A549 (cell line): ENCODE data around the gene IFIT2. TPM values are rescaled to one million over a fixed set of nuclear protein-coding genes. Genes with fewer than 3 reads are reported as not detected.
"Not testable (repeated sequence)": the region's sequence is repeated elsewhere in the genome, so short reads cannot be mapped to it uniquely, and the experiment has no call there.

Experiments
- ATAC-seq, 2 experiments: fragments of 200-7000 bp in 1 of 2; fragments of >200 bp in 1 of 2; cut with Nextera tagmentation in 1 of 2; cut with Tn5 transposase in 1 of 2; 3 replicates each; pipeline versions ENCODE4 v1.8.0 to v1.9.1; 2018 to 2020; ENCODE audit warnings: mild to moderate bottlenecking in 1 of 2, moderate library complexity in 1 of 2
- CTCF ChIA-PET: fragments of 300-600 bp; sonication (Branson Sonifier 250); formaldehyde crosslinking; extraction: SDS; loops from one replicate; lab custom pipeline; 2021; ENCODE audit warnings: antibody characterized with exemption, inconsistent platforms; lab: Yijun Ruan, JAX
- POLR2A ChIA-PET: fragments of 350-600 bp; formaldehyde crosslinking; extraction: SDS; loops from one replicate; lab custom pipeline; 2021; ENCODE audit warnings: antibody characterized with exemption, inconsistent platforms; lab: Yijun Ruan, JAX
- DNase-seq, 2 experiments: peaks; one replicate each; pipeline versions ENCODE4 v3.0.0 to v3.0.0-alpha.2; 2011 to 2016; ENCODE audit warnings: low read depth in 1 of 2, low spot score in 1 of 2
- FAIRE-seq: peaks from 2 replicates; lab custom pipeline; 2011; peaks lifted over from hg19 to GRCh38; lab: Jason Lieb, UNC
- H3K27ac ChIP-seq, 2 experiments: fragments of >200 bp; sonication (Bioruptor Twin); formaldehyde crosslinking; 3 replicates each; pipeline ENCODE4 v1.5.1; 2016 to 2017
- H3K4me1 ChIP-seq: fragments of >200 bp; sonication (Bioruptor Twin); formaldehyde crosslinking; 3 replicates; pipeline ENCODE4 v1.6.1; 2016
- H3K4me2 ChIP-seq: fragments of >200 bp; sonication (Bioruptor Twin); formaldehyde crosslinking; 3 replicates; pipeline ENCODE4 v1.6.1; 2016
- H3K4me3 ChIP-seq: fragments of >200 bp; sonication (Bioruptor Twin); formaldehyde crosslinking; 3 replicates; pipeline ENCODE4 v1.5.1; 2016
- H3K9me3 ChIP-seq: fragments of >200 bp; sonication (Bioruptor Twin); formaldehyde crosslinking; 3 replicates; pipeline ENCODE4 v1.6.1; 2016
- CBX8 ChIP-seq: fragments of 200-600 bp; sonication (generic); IDR thresholded peaks from 2 replicates; pipeline ENCODE4 v1.6.1; 2016
- CHD2 ChIP-seq: fragments of 150-350 bp; IDR thresholded peaks from 2 replicates; pipeline ENCODE4 v1.6.1; 2014; ENCODE audit warnings: low read length; ENCODE audit not compliant: partially characterized antibody
- E2F6 ChIP-seq: IDR thresholded peaks from 2 replicates; pipeline ENCODE4 v1.6.1; 2012; ENCODE audit warnings: low read depth, borderline replicate concordance
- ELK1 ChIP-seq: fragments of 150-350 bp; IDR thresholded peaks from 2 replicates; pipeline ENCODE4 v1.6.1; 2014; ENCODE audit warnings: low read depth, mild to moderate bottlenecking, low read length
- EP300 ChIP-seq, 2 experiments: fragments of >200 bp; sonication (Bioruptor Twin); formaldehyde crosslinking; IDR thresholded peaks; 2 replicates in 1 of 2; 3 replicates in 1 of 2; pipeline ENCODE4 v1.6.1; 2016 to 2017
- FOSB ChIP-seq: fragments of 250-450 bp; sonication (Bioruptor Pico); IDR thresholded peaks from 2 replicates; pipeline ENCODE4 v1.5.0; 2020; ENCODE audit warnings: mild to moderate bottlenecking, moderate library complexity
- FOSL2 ChIP-seq, 2 experiments: fragments of 450-650 bp in 1 of 2; fragments of >200 bp in 1 of 2; sonication (Bioruptor Twin) in 1 of 2; formaldehyde crosslinking; IDR thresholded peaks; 2 replicates each; pipeline versions ENCODE4 v1.5.0 to v1.6.1; 2016 to 2020; ENCODE audit warnings: mild to moderate bottlenecking in 1 of 2, moderate library complexity in 1 of 2
- JUN ChIP-seq, 2 experiments: fragments of >200 bp; sonication (Bioruptor Twin); formaldehyde crosslinking; IDR thresholded peaks; 2 replicates in 1 of 2; 3 replicates in 1 of 2; pipeline ENCODE4 v1.6.1; 2016 to 2017
- JUNB ChIP-seq: fragments of >200 bp; sonication (Bioruptor Twin); formaldehyde crosslinking; IDR thresholded peaks from 2 replicates; pipeline ENCODE4 v1.6.1; 2016
- MAX ChIP-seq: IDR thresholded peaks from 2 replicates; pipeline ENCODE4 v1.6.1; 2012
- PHF8 ChIP-seq: fragments of 200-600 bp; sonication (generic); IDR thresholded peaks from 2 replicates; pipeline ENCODE4 v1.6.1; 2016; ENCODE audit warnings: low read depth, mild to moderate bottlenecking, antibody characterized with exemption, moderate library complexity, borderline replicate concordance
- RAD21 ChIP-seq, 2 experiments: fragments of >200 bp in 1 of 2; sonication (Bioruptor Twin) in 1 of 2; formaldehyde crosslinking in 1 of 2; IDR thresholded peaks in 1 of 2; conservative IDR thresholded peaks in 1 of 2; 2 replicates in 1 of 2; 3 replicates in 1 of 2; pipeline ENCODE4 v1.6.1; 2012 to 2018; ENCODE audit warnings: inconsistent platforms in 1 of 2
- RARB ChIP-seq: fragments of 250-450 bp; sonication (Bioruptor Pico); IDR thresholded peaks from 2 replicates; pipeline ENCODE4 v1.8.0; 2021; ENCODE audit warnings: mild to moderate bottlenecking, moderate library complexity
- REST ChIP-seq: fragments of 200-600 bp; sonication (generic); IDR thresholded peaks from 2 replicates; pipeline ENCODE4 v1.6.1; 2016; ENCODE audit warnings: antibody characterized with exemption, mild to moderate bottlenecking, moderate library complexity
- SREBF2 ChIP-seq: fragments of 450-650 bp; IDR thresholded peaks from 2 replicates; pipeline ENCODE4 v1.6.1; 2014; ENCODE audit warnings: mild to moderate bottlenecking, moderate library complexity
- USF2 ChIP-seq: fragments of 450-650 bp; IDR thresholded peaks from 2 replicates; pipeline ENCODE4 v1.6.1; 2014; ENCODE audit warnings: antibody characterized with exemption
- WGBS: methylation state at CpG from one replicate; pipeline ENCODE4 v1.1.6; 2017; ENCODE audit errors: missing lambda C conversion rate; 5-methylcytosine and 5-hydroxymethylcytosine counted together
- polyA plus RNA-seq, 4 experiments: library from polyadenylated mRNA; depleted of rRNA in 3 of 4; stranded (reverse); fragments of >200 nt; fragmentation: RNase III in 1 of 4; extraction: RNeasy Plus Mini Kit Qiagen cat#74134 plus additional on column Dnase treatment in 1 of 4; gene quantifications; 2 replicates in 3 of 4; 3 replicates in 1 of 4; pipeline ENCODE4 v1.2.3, GENCODE V29; 2011 to 2017

IFIT2 gene
- polyA plus RNA-seq, 2 of the 4 experiments (the other 2 are of a cell fraction): 0.75 to 1.1 TPM

- TF ChIP-seq REST (no peak), CBX8 (no peak), ELK1 (no peak), RARB (no peak), MAX (no peak), RAD21 (conservative IDR thresholded peaks at IDR 0.05 in 1 of 2, IDR thresholded peaks at IDR 0.05 in 1 of 2) (no peak), SREBF2 (no peak), JUNB (no peak), E2F6 (no peak), USF2 (no peak), JUN (IDR thresholded peaks at IDR 0.05) (no peak), CHD2 (no peak), EP300 (IDR thresholded peaks at IDR 0.05) (no peak), PHF8 (no peak), FOSL2 (IDR thresholded peaks at IDR 0.05) (no peak), FOSL2 (CRISPR knock-in tag; IDR thresholded peaks at IDR 0.05) (no peak), FOSB (CRISPR knock-in tag) (no peak)
- no peaks in the 10 kb centered on the region for H3K9me3 ChIP-seq
- no peak overlapping the region for H3K4me2 ChIP-seq
- FAIRE-seq (no peak), DNase-seq (no peak), ATAC-seq (no peak)
- ChIA-PET CTCF (no interaction called here), POLR2A (no interaction called here)
- H3K4me1 ChIP-seq: peaks cover 32% of the 10 kb centered on the region
- H3K4me3 ChIP-seq: no peak overlapping the region
- no peak overlapping the region for H3K27ac ChIP-seq
These were observed 28.8 kb downstream of the IFIT2 start for GRCh38 chr10:89330537-89331212.

- peaks cover 32% of the 10 kb centered on the region for H3K4me1 ChIP-seq
- H3K4me3 ChIP-seq, H3K9me3 ChIP-seq, DNase-seq, FAIRE-seq, ATAC-seq, POLR2A ChIA-PET: not testable (repeated sequence)
- 82% methylated on average over 14 of the region's 14 CpGs for WGBS
- peak overlapping the region in 1 of 2 experiments; percentile 53; a peak in 3 of 6 replicates for H3K27ac ChIP-seq
- CTCF ChIA-PET: interaction anchor here (0.6 to 1.0 kb wide), 4 partner anchors 9 to 1872 kb away, joined by 3 to 6 read pairs (median 3); no protein-coding TSS in a partner anchor
- peak overlapping the region; percentile 72 for H3K4me2 ChIP-seq
These were observed 29.8 kb downstream of the IFIT2 start for GRCh38 chr10:89331487-89332122.
